Neural cell (in vitro differentiated cells): ENCODE data around the gene RPUSD1. TPM values are rescaled to one million over a fixed set of nuclear protein-coding genes. Genes with fewer than 3 reads are reported as not detected.

Source experiments
- H2AFZ ChIP-seq: fragments of 200-600, 300-800 bp; sonication (generic), shearing (Covaris generic); 2 replicates; pipeline ENCODE4 v1.6.0; 2014; ENCODE audit warnings: low read depth, mild to moderate bottlenecking, antibody characterized with exemption, low read length, moderate library complexity
- H3F3A ChIP-seq: fragments of 200-600 bp; shearing (Covaris generic); 2 replicates; pipeline ENCODE4 v1.6.1; 2016; ENCODE audit warnings: mild to moderate bottlenecking, moderate library complexity, mixed read lengths, antibody characterized with exemption, low read length; ENCODE audit not compliant: insufficient read depth, poor library complexity, severe bottlenecking
- H3K27ac ChIP-seq: fragments of 200-600, 300-800 bp; sonication (generic), shearing (Covaris generic); 2 replicates; pipeline ENCODE4 v1.5.1; 2014; ENCODE audit warnings: mild to moderate bottlenecking, low read length, moderate library complexity
- H3K27me3 ChIP-seq: fragments of 300-800, 200-600 bp; sonication (generic), shearing (Covaris generic); 2 replicates; pipeline ENCODE4 v1.6.0; 2014; ENCODE audit warnings: mild to moderate bottlenecking, low read depth, low read length, moderate library complexity; ENCODE audit not compliant: insufficient read depth
- H3K36me3 ChIP-seq: fragments of 300-800, 200-600 bp; sonication (generic), shearing (Covaris generic); 2 replicates; pipeline ENCODE4 v1.5.1; 2014; ENCODE audit warnings: mild to moderate bottlenecking, antibody characterized with exemption, low read length, moderate library complexity; ENCODE audit not compliant: insufficient read depth
- H3K4me2 ChIP-seq: fragments of 300-800, 200-600 bp; sonication (generic), shearing (Covaris generic); 2 replicates; pipeline ENCODE4 v1.6.0; 2014; ENCODE audit warnings: mild to moderate bottlenecking, low read length
- H3K4me3 ChIP-seq: fragments of 300-800, 200-600 bp; sonication (generic), shearing (Covaris generic); 2 replicates; pipeline ENCODE4 v1.5.1; 2014; ENCODE audit warnings: mild to moderate bottlenecking, low read length, moderate library complexity
- H3K79me2 ChIP-seq: fragments of 200-600 bp; shearing (Covaris generic); replicated peaks from 2 replicates; pipeline ENCODE4 v1.6.0; 2014; ENCODE audit warnings: mild to moderate bottlenecking, low read length, moderate library complexity; ENCODE audit not compliant: insufficient read depth
- H3K9ac ChIP-seq: fragments of 300-800, 200-600 bp; sonication (generic), shearing (Covaris generic); 2 replicates; pipeline ENCODE4 v1.6.1; 2016; ENCODE audit warnings: mild to moderate bottlenecking, low read length, mixed read lengths
- H3K9me2 ChIP-seq: fragments of 200-600 bp; shearing (Covaris generic); 2 replicates; pipeline ENCODE4 v1.6.1; 2016; ENCODE audit warnings: mild to moderate bottlenecking, low read length, mixed read lengths; ENCODE audit not compliant: insufficient read depth
- H3K9me3 ChIP-seq: fragments of 200-600, 300-800 bp; sonication (generic), shearing (Covaris generic); 2 replicates; pipeline ENCODE4 v1.6.1; 2016; ENCODE audit warnings: mild to moderate bottlenecking, mixed run types, low read length, moderate library complexity, mixed read lengths
- H4K20me1 ChIP-seq: fragments of 200-600 bp; shearing (Covaris generic); 2 replicates; pipeline ENCODE4 v1.6.1; 2016; ENCODE audit warnings: mild to moderate bottlenecking, mixed run types; ENCODE audit not compliant: insufficient read depth
- CTCF ChIP-seq: fragments of 450-650 bp; IDR thresholded peaks from 2 replicates; pipeline ENCODE4 v1.5.1; 2014; ENCODE audit warnings: antibody characterized with exemption, mild to moderate bottlenecking, moderate library complexity; ENCODE audit not compliant: poor library complexity, severe bottlenecking
- EP300 ChIP-seq: fragments of 450-650 bp; conservative IDR thresholded peaks from 2 replicates; pipeline ENCODE4 v1.6.1; 2014; ENCODE audit warnings: antibody characterized with exemption, mild to moderate bottlenecking, moderate library complexity; ENCODE audit not compliant: poor library complexity, severe bottlenecking
- EZH2 ChIP-seq: fragments of 200-600, 300-800 bp; shearing (Covaris generic), sonication (generic); IDR thresholded peaks from 2 replicates; pipeline ENCODE4 v1.6.1; 2014; ENCODE audit warnings: antibody characterized with exemption, low read length, borderline replicate concordance, mild to moderate bottlenecking; ENCODE audit not compliant: insufficient read depth, poor library complexity, severe bottlenecking
- MXI1 ChIP-seq: fragments of 450-650 bp; conservative IDR thresholded peaks from 2 replicates; pipeline ENCODE4 v1.6.1; 2014; ENCODE audit warnings: antibody characterized with exemption, mild to moderate bottlenecking; ENCODE audit not compliant: poor library complexity, severe bottlenecking
- POLR2AphosphoS5 ChIP-seq: IDR thresholded peaks from 2 replicates; pipeline ENCODE4 v1.6.1; 2012
- RAD21 ChIP-seq: fragments of 450-650 bp; conservative IDR thresholded peaks from 2 replicates; pipeline ENCODE4 v1.6.1; 2014; ENCODE audit warnings: antibody characterized with exemption, mild to moderate bottlenecking, moderate library complexity
- SMC3 ChIP-seq: fragments of 450-650 bp; conservative IDR thresholded peaks from 2 replicates; pipeline ENCODE4 v1.6.1; 2014; ENCODE audit warnings: antibody characterized with exemption, mild to moderate bottlenecking, moderate library complexity; ENCODE audit not compliant: poor library complexity
- TAF1 ChIP-seq: IDR thresholded peaks from 2 replicates; pipeline ENCODE4 v1.6.1; 2012; ENCODE audit warnings: low read depth
- polyA plus RNA-seq: library from polyadenylated mRNA; depleted of rRNA; stranded (reverse); fragments of >200 nt; gene quantifications from 2 replicates; pipeline ENCODE4 v1.2.3, GENCODE V29; 2014
- TF ChIP-seq, protein P1 (sequence below): IDR thresholded peaks from 2 replicates; pipeline ENCODE4 v1.6.1; 2012; ENCODE audit warnings: borderline replicate concordance

Gene RPUSD1
- polyA plus RNA-seq, 1 donor from 2014 or later, result 42.4 TPM

DNA sequence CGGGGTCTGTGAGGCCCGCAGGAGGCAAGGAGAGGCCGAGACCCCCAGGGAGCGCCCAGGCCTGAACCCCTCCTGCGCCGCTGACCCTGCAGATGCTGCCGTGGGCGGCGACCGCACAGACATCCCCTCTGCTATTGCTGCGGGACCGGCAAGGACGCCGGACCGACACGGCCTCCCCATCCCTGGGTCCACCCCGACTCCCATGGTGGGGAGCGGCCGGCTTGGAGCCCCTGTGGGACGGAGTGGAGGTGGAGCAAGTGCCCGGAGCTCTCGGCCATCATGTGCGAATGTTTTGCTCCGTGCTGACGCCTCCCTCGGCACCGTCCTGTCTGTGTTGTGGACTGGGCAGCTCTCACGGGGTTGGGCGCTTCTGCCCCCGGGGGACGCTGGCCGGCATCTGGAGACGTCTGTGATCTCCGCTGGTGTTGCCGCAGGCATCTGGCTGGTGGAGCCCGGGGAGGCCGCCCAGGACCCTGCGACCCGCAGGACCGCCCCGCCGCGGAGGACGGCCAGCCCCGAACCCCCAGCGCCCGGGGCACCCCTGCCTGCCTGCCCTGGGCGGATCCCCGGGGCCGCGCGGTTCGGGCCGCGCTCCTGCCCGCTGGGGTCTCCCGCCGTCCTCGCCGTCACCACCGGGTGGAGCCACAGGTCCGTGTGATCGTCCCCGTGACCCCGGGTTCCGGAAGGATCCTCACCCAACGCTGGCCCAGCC is 25.2 kb upstream of the RPUSD1 start:
- Histone ChIP-seq H3K36me3 (no peaks in the 10 kb centered on the region), H3K9me2 (no peaks in the 10 kb centered on the region), H3K27me3 (no peaks in the 10 kb centered on the region), H3K79me2 (no peaks in the 10 kb centered on the region), H3K9ac (no peak overlapping the region), H3K4me3 (no peak overlapping the region), H3F3A (no peaks in the 10 kb centered on the region), H2AFZ (no peak overlapping the region), H3K27ac (no peak overlapping the region), H4K20me1 (no peaks in the 10 kb centered on the region), H3K4me2 (no peak overlapping the region), H3K9me3 (no peaks in the 10 kb centered on the region)
- TF ChIP-seq POLR2AphosphoS5, result no peak
- TF ChIP-seq RAD21, result peak; percentile 91
- peak; percentile 91 for TF ChIP-seq SMC3
- TF ChIP-seq MXI1, result no peak
- TF ChIP-seq CTCF, result peak; percentile 87

DNA sequence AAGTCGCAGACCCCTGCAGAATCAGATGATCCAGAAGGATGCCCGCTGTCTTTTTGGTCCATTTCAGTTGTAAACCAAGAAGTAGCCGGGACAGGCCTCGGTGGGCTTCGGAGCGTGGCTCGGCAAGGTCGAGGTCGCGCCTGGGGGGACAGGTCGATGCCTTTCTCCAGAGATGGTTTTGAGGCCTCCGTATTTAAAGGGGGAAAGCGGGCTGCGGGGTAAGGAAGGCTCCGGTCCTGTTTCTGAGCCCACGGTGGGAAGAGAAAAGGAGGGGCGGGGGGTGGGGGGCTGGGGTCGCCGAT is 19.9 kb upstream of the RPUSD1 start:
- H3F3A ChIP-seq, result no peaks in the 10 kb centered on the region
- H3K36me3 ChIP-seq, result no peaks in the 10 kb centered on the region
- H3K4me2 ChIP-seq, result peak overlapping the region; percentile 82
- H3K27me3 ChIP-seq, result no peaks in the 10 kb centered on the region
- H3K9me2 ChIP-seq, result no peaks in the 10 kb centered on the region
- peak overlapping the region; percentile 99 for H2AFZ ChIP-seq
- no peaks in the 10 kb centered on the region for H3K79me2 ChIP-seq
- TF ChIP-seq RAD21 (peak; percentile 5), TAF1 (no peak), SMC3 (no peak)
- peak overlapping the region; percentile 86 for H3K4me3 ChIP-seq
- H3K27ac ChIP-seq, result peak overlapping the region; percentile 80
- no peaks in the 10 kb centered on the region for H4K20me1 ChIP-seq
- peak overlapping the region; percentile 88 for H3K9ac ChIP-seq
- H3K9me3 ChIP-seq, result no peaks in the 10 kb centered on the region

DNA sequence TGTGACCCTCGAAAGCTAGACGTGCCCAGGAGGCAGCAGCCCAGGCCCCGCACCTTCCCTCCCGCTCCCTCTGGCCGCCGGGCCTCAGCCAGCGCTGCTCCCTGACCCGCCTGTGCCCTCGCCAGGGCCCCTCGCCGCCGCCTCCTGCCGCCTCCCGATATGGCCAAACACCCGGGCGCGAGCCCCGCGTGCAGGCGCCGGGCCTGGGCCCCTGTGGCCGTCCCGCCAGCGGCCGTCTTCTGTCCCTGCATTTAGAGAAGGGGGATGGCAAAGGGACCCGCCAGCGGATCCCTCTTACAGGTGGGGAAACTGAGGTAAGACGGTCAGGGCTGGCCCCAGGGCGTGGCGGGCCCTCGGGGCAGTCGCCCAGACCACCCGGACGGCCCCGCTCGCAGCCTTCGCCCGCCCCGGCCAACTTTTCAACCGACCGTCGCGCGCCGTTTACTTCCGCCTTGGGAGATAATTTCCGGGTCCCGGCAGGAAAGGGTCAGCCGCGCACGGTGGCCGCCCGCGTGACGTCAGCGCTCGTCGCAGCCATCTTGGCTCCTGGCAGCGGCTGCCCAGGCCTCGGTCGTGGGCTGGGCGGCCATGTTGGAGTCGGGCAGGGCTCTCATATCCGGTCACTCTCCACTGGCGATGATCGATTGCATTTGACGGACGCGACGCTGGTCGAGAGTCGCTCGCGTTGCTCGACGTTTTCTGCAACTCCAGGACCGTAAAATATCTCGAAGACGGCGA is 19.3 kb upstream of the RPUSD1 start:
- Histone ChIP-seq H3K36me3 (no peaks in the 10 kb centered on the region), H3F3A (no peaks in the 10 kb centered on the region), H3K4me3 (peak overlapping the region; percentile 86), H3K27ac (peak overlapping the region; percentile 80), H4K20me1 (no peaks in the 10 kb centered on the region), H3K9ac (peak overlapping the region; percentile 88), H3K9me2 (no peaks in the 10 kb centered on the region), H2AFZ (peak overlapping the region; percentile 99), H3K4me2 (peak overlapping the region; percentile 82), H3K9me3 (no peaks in the 10 kb centered on the region), H3K27me3 (no peaks in the 10 kb centered on the region), H3K79me2 (no peaks in the 10 kb centered on the region)
- TF ChIP-seq SMC3 (no peak), RAD21 (peak; percentile 23), CTCF (peak; percentile 17), POLR2AphosphoS5 (peak; percentile 81), MXI1 (peak; percentile 65), EP300 (peak; percentile 58), EZH2 (no peak), TAF1 (peak; percentile 53)
- TF ChIP-seq, protein P1, sequence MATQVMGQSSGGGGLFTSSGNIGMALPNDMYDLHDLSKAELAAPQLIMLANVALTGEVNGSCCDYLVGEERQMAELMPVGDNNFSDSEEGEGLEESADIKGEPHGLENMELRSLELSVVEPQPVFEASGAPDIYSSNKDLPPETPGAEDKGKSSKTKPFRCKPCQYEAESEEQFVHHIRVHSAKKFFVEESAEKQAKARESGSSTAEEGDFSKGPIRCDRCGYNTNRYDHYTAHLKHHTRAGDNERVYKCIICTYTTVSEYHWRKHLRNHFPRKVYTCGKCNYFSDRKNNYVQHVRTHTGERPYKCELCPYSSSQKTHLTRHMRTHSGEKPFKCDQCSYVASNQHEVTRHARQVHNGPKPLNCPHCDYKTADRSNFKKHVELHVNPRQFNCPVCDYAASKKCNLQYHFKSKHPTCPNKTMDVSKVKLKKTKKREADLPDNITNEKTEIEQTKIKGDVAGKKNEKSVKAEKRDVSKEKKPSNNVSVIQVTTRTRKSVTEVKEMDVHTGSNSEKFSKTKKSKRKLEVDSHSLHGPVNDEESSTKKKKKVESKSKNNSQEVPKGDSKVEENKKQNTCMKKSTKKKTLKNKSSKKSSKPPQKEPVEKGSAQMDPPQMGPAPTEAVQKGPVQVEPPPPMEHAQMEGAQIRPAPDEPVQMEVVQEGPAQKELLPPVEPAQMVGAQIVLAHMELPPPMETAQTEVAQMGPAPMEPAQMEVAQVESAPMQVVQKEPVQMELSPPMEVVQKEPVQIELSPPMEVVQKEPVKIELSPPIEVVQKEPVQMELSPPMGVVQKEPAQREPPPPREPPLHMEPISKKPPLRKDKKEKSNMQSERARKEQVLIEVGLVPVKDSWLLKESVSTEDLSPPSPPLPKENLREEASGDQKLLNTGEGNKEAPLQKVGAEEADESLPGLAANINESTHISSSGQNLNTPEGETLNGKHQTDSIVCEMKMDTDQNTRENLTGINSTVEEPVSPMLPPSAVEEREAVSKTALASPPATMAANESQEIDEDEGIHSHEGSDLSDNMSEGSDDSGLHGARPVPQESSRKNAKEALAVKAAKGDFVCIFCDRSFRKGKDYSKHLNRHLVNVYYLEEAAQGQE, result peak; percentile 40
